OCI-LY1 (cell line): ENCODE data around the gene FRAS1.

Source experiments
- H2AFZ ChIP-seq: fragments of 200-600 bp; sonication (generic), shearing (Covaris generic); 2 replicates; pipeline ENCODE4 v1.6.0; 2014; ENCODE audit warnings: antibody characterized with exemption, mild to moderate bottlenecking, low read length
- H3F3A ChIP-seq: fragments of 200-600 bp; sonication (generic), shearing (Covaris generic); 2 replicates; pipeline ENCODE4 v1.6.0; 2014; ENCODE audit warnings: mild to moderate bottlenecking, antibody characterized with exemption, low read length, moderate library complexity; ENCODE audit not compliant: insufficient read depth
- H3K27ac ChIP-seq: fragments of 200-600 bp; sonication (generic); 2 replicates; pipeline ENCODE4 v1.5.1; 2014; ENCODE audit warnings: low read length, mixed run types, mild to moderate bottlenecking, low read depth; ENCODE audit not compliant: poor library complexity, severe bottlenecking
- H3K27me3 ChIP-seq: fragments of 200-600 bp; sonication (generic); 2 replicates; pipeline ENCODE4 v1.6.0; 2014; ENCODE audit warnings: antibody characterized with exemption, mild to moderate bottlenecking, low read length, moderate library complexity; ENCODE audit not compliant: insufficient read depth
- H3K36me3 ChIP-seq: fragments of 200-600 bp; sonication (generic); 2 replicates; pipeline ENCODE4 v1.6.1; 2014; ENCODE audit warnings: mild to moderate bottlenecking, antibody characterized with exemption, low read length, moderate library complexity, mixed read lengths; ENCODE audit not compliant: insufficient read depth
- H3K4me1 ChIP-seq: fragments of 200-600 bp; sonication (generic); 2 replicates; pipeline ENCODE4 v1.5.1; 2014; ENCODE audit warnings: mild to moderate bottlenecking, low read length, moderate library complexity; ENCODE audit not compliant: insufficient read depth, severe bottlenecking
- H3K4me2 ChIP-seq: fragments of 200-600 bp; sonication (generic), shearing (Covaris generic); 2 replicates; pipeline ENCODE4 v1.6.1; 2014; ENCODE audit warnings: low read length
- H3K4me3 ChIP-seq: fragments of 200-600 bp; sonication (generic); 2 replicates; pipeline ENCODE4 v1.5.1; 2014; ENCODE audit warnings: low read length, low read depth, mild to moderate bottlenecking, mixed read lengths; ENCODE audit not compliant: poor library complexity, severe bottlenecking
- H3K79me2 ChIP-seq: fragments of 200-600 bp; shearing (Covaris generic); 2 replicates; pipeline ENCODE4 v1.6.1; 2016; ENCODE audit warnings: mixed run types, low read length, mixed read lengths; ENCODE audit not compliant: insufficient read depth
- H3K9ac ChIP-seq: fragments of 200-600 bp; sonication (generic), shearing (Covaris generic); 2 replicates; pipeline ENCODE4 v1.6.1; 2014; ENCODE audit warnings: mild to moderate bottlenecking, low read length, mixed read lengths
- H3K9me2 ChIP-seq: fragments of 200-600 bp; sonication (generic), shearing (Covaris generic); 2 replicates; pipeline ENCODE4 v1.6.1; 2014; ENCODE audit warnings: low read depth, mild to moderate bottlenecking, low read length, mixed read lengths
- H3K9me3 ChIP-seq: fragments of 200-600 bp; shearing (Covaris generic); 2 replicates; pipeline ENCODE4 v1.6.1; 2014; ENCODE audit warnings: low read length, mixed read lengths
- H4K20me1 ChIP-seq: fragments of 200-600 bp; sonication (generic), shearing (Covaris generic); 2 replicates; pipeline ENCODE4 v1.6.0; 2016; ENCODE audit warnings: mild to moderate bottlenecking, low read length; ENCODE audit not compliant: insufficient read depth
- CTCF ChIP-seq: fragments of 200-600 bp; sonication (generic), shearing (Covaris generic); IDR thresholded peaks from 2 replicates; pipeline ENCODE4 v1.5.1; 2017; ENCODE audit warnings: mild to moderate bottlenecking, antibody characterized with exemption, low read length, moderate library complexity, mixed read lengths
- EZH2 ChIP-seq: fragments of 200-600 bp; sonication (generic), shearing (Covaris generic); IDR thresholded peaks from 2 replicates; pipeline ENCODE4 v1.8.0; 2017; ENCODE audit warnings: borderline replicate concordance, mixed run types, mild to moderate bottlenecking, antibody characterized with exemption, low read length, moderate library complexity, mixed read lengths

Gene FRAS1

GRCh38 chr4:78292341-78292740, 235.2 kb downstream of the FRAS1 start:
- Histone ChIP-seq H3K9ac (no peak overlapping the region), H2AFZ (no peak overlapping the region), H4K20me1 (no peaks in the 10 kb centered on the region), H3K4me3 (no peak overlapping the region), H3K79me2 (no peaks in the 10 kb centered on the region), H3K4me1 (no peaks in the 10 kb centered on the region), H3K27ac (no peak overlapping the region), H3K9me3 (no peaks in the 10 kb centered on the region), H3K4me2 (no peak overlapping the region), H3K36me3 (no peaks in the 10 kb centered on the region), H3K27me3 (no peaks in the 10 kb centered on the region), H3F3A (no peaks in the 10 kb centered on the region), H3K9me2 (no peaks in the 10 kb centered on the region)
- no peak for TF ChIP-seq CTCF

DNA sequence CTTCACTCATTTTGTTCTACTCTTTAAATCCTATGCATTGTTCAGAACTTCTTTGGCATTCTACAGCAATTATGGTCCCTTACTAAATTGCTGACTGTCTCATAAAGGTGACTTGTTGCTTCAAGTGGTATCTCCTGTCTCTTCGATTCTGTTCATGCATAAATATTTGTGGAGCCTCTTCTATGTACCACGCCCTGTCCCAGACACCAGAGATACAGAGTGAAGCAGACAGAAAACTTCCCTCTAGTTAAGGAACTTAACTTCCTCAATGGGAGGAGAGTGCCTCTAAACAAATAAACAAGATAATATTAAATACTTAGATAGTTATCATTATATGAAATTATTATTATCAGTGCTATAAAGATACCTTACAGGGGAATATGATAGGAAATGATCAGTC, 235.7 kb downstream of the FRAS1 start:
- no peaks in the 10 kb centered on the region for H3K9me2 ChIP-seq
- H2AFZ ChIP-seq = no peak overlapping the region
- H3K27ac ChIP-seq = no peak overlapping the region
- H4K20me1 ChIP-seq = no peaks in the 10 kb centered on the region
- no peaks in the 10 kb centered on the region for H3K36me3 ChIP-seq
- no peaks in the 10 kb centered on the region for H3K79me2 ChIP-seq
- H3K27me3 ChIP-seq = no peaks in the 10 kb centered on the region
- H3K4me1 ChIP-seq = no peaks in the 10 kb centered on the region
- H3K9me3 ChIP-seq = no peaks in the 10 kb centered on the region
- TF ChIP-seq EZH2 (no peak), CTCF (no peak)
- no peak overlapping the region for H3K4me2 ChIP-seq
- H3K9ac ChIP-seq = no peak overlapping the region
- H3F3A ChIP-seq = no peaks in the 10 kb centered on the region
- H3K4me3 ChIP-seq = no peak overlapping the region

DNA sequence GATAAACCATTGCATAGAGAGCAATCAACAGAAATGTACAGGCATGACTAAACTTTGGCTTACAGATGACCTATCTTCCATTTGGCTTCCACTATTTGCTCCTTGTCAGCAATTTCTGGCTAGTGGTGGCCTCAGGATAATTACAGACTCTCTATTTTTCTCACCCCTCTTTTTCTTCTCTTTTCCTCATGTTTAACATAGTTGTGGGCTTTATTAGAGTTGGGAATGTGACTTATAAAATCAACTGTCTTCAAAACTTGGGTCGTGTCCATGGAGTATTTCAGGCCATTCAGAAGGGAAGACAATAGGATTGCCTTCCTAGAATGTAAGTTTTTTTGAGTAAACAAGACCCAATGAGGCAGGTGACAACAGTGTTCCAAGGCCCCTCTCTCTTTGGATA, 236.2 kb downstream of the FRAS1 start:
- Histone ChIP-seq H2AFZ (no peak overlapping the region), H3F3A (no peaks in the 10 kb centered on the region), H3K9me2 (no peaks in the 10 kb centered on the region), H3K4me2 (no peak overlapping the region), H3K79me2 (no peaks in the 10 kb centered on the region), H4K20me1 (no peaks in the 10 kb centered on the region), H3K4me3 (no peak overlapping the region), H3K4me1 (no peaks in the 10 kb centered on the region), H3K9ac (no peak overlapping the region), H3K36me3 (no peaks in the 10 kb centered on the region), H3K9me3 (no peaks in the 10 kb centered on the region), H3K27ac (no peak overlapping the region), H3K27me3 (no peaks in the 10 kb centered on the region)
- no peak for TF ChIP-seq EZH2
- TF ChIP-seq CTCF = no peak
